Right cardiac atrium (tissue), 5 donors: ENCODE data around the gene MGRN1. TPM values are rescaled to one million over a fixed set of nuclear protein-coding genes. Genes with fewer than 3 reads are reported as not detected.

ENCODE experiments used
- ATAC-seq, 2 donors: fragments of 200-7000 bp; cut with Tn5 transposase; one replicate each; pipeline versions ENCODE4 v1.8.0 to v1.9.1; 2020; ENCODE audit warnings: moderate library complexity in 2 of 2, mild to moderate bottlenecking in 1 of 2
- DNase-seq, 3 donors: peaks; one replicate each; pipeline ENCODE4 v3.0.0-alpha.2; 2020
- H3K27ac ChIP-seq: one replicate; pipeline ENCODE4 v1.5.1; 2013; ENCODE audit warnings: mild to moderate bottlenecking, low read length, control low read depth, moderate library complexity
- H3K27me3 ChIP-seq: one replicate; pipeline ENCODE4 v1.6.1; 2013; ENCODE audit not compliant: control insufficient read depth, insufficient read depth
- H3K4me1 ChIP-seq: one replicate; pipeline ENCODE4 v1.6.1; 2013; ENCODE audit warnings: low read length; ENCODE audit not compliant: control insufficient read depth, insufficient read depth
- H3K4me3 ChIP-seq: one replicate; pipeline ENCODE4 v1.5.1; 2013; ENCODE audit warnings: low read length, control low read depth
- H3K9me3 ChIP-seq: one replicate; pipeline ENCODE4 v1.6.1; 2013; ENCODE audit warnings: low read length; ENCODE audit not compliant: control insufficient read depth
- WGBS: extraction: QIAGEN DNeasy Blood & Tissue Kit; methylation state at CpG from one replicate; pipeline ENCODE4 v1.1.7; 2013; 5-methylcytosine and 5-hydroxymethylcytosine counted together
- intact Hi-C, 4 donors: fragments of 100-400 bp; cut with DNase I; formaldehyde crosslinking; loops; one replicate each; pipeline versions ENCODE4 v1.11.0 to v1.14.0; 2022 to 2023
- polyA plus RNA-seq: library from polyadenylated mRNA; stranded (reverse); fragments of 200-250 nt; gene quantifications from one replicate; pipeline ENCODE4 v1.2.3, GENCODE V29; 2013
- total RNA-seq, 4 donors: library from RNA; stranded (reverse); fragmentation: NEBNext Ultra II Directional; extraction: Animal tissue kit (Norgen Biotek cat#: 25700); gene quantifications; one replicate each; pipeline ENCODE4 v1.2.1, GENCODE V29; 2021
- donor health status: healthy with polysubstance abuse.
- donor health status: DM: no; HTN: yes; CAD: no.
- donor health status: DM: no; HTN: no; CAD: no.
- donor health status: DM: no; HTN: yes; CAD: no; lungs with severe emphysema.
- donor health status: DM: yes; HTN: yes; CAD: no.

MGRN1 gene
- total and polyA plus RNA-seq, 5 donors = 22.0 to 49.9 (median 39.9) TPM

GRCh38 chr16:4664538-4665418 is 40.2 kb downstream of the MGRN1 start:
- ATAC-seq = peak; percentile 38 to 65
- intact Hi-C loops = no loop called here
- Histone ChIP-seq H3K27ac (no peak overlapping the region), H3K9me3 (no peaks in the 10 kb centered on the region), H3K4me3 (no peak overlapping the region), H3K27me3 (no peaks in the 10 kb centered on the region), H3K4me1 (peaks cover 9% of the 10 kb centered on the region)
- peak in 2 of 3 donors; percentile 52 to 73 for DNase-seq
- 63% methylated on average over 26 of the region's 26 CpGs for WGBS

GRCh38 chr16:4666537-4667202 is 42.0 kb downstream of the MGRN1 start:
- Histone ChIP-seq H3K4me3 (no peak overlapping the region), H3K9me3 (no peaks in the 10 kb centered on the region), H3K4me1 (peaks cover 3% of the 10 kb centered on the region), H3K27ac (no peak overlapping the region), H3K27me3 (no peaks in the 10 kb centered on the region)
- no peak for ATAC-seq
- DNase-seq = peak in 1 of 3 donors; percentile 37
- intact Hi-C loops = no loop called here
- 88% methylated on average over 20 of the region's 20 CpGs for WGBS

- DNase-seq (no peak), ATAC-seq (no peak)
- no peaks in the 10 kb centered on the region for H3K27me3 ChIP-seq
- peaks cover 3% of the 10 kb centered on the region for H3K4me1 ChIP-seq
- H3K27ac ChIP-seq = no peak overlapping the region
- H3K4me3 ChIP-seq = no peak overlapping the region
- 94% methylated on average over 20 of the region's 20 CpGs for WGBS
- intact Hi-C loops = no loop called here
- H3K9me3 ChIP-seq = no peaks in the 10 kb centered on the region
Measured at GRCh38 chr16:4667203-4667963, 42.8 kb downstream of the MGRN1 start.

- Histone ChIP-seq H3K27ac (no peak overlapping the region), H3K9me3 (no peaks in the 10 kb centered on the region), H3K27me3 (no peaks in the 10 kb centered on the region), H3K4me3 (no peak overlapping the region), H3K4me1 (peaks cover 3% of the 10 kb centered on the region)
- 95% methylated on average over 10 of the region's 10 CpGs for WGBS
- intact Hi-C loops = no loop called here
- DNase-seq (no peak), ATAC-seq (no peak)
Measured at GRCh38 chr16:4668313-4668960, 43.8 kb downstream of the MGRN1 start.

- H3K9me3 ChIP-seq = no peaks in the 10 kb centered on the region
- no peak overlapping the region for H3K4me3 ChIP-seq
- H3K4me1 ChIP-seq = no peaks in the 10 kb centered on the region
- no peak for ATAC-seq
- DNase-seq = peak in 1 of 3 donors; percentile 50
- H3K27me3 ChIP-seq = no peaks in the 10 kb centered on the region
- 87% methylated on average over 33 of the region's 33 CpGs for WGBS
- no peak overlapping the region for H3K27ac ChIP-seq
- intact Hi-C loops = no loop called here
Measured at GRCh38 chr16:4673387-4674046, 48.9 kb downstream of the MGRN1 start.

- no peak for ATAC-seq
- Histone ChIP-seq H3K4me1 (peaks cover 2% of the 10 kb centered on the region), H3K9me3 (no peaks in the 10 kb centered on the region), H3K27ac (no peak overlapping the region), H3K27me3 (no peaks in the 10 kb centered on the region), H3K4me3 (no peak overlapping the region)
- intact Hi-C loops = no loop called here
- WGBS = 98% methylated on average over 9 of the region's 9 CpGs
- DNase-seq = no peak
Measured at GRCh38 chr16:4674926-4675530, 50.4 kb downstream of the MGRN1 start.

- intact Hi-C loops = no loop called here
- WGBS = 76% methylated on average over 23 of the region's 23 CpGs
- Histone ChIP-seq H3K4me1 (peaks cover 2% of the 10 kb centered on the region), H3K4me3 (no peak overlapping the region), H3K27me3 (no peaks in the 10 kb centered on the region), H3K9me3 (no peaks in the 10 kb centered on the region), H3K27ac (peak overlapping the region; percentile 53)
- ATAC-seq = no peak
- DNase-seq = peak in 1 of 3 donors; percentile 63
Measured at GRCh38 chr16:4675864-4676786, 51.5 kb downstream of the MGRN1 start.

- Histone ChIP-seq H3K9me3 (no peaks in the 10 kb centered on the region), H3K4me1 (peaks cover 2% of the 10 kb centered on the region), H3K27ac (peak overlapping the region; percentile 56), H3K4me3 (no peak overlapping the region), H3K27me3 (no peaks in the 10 kb centered on the region)
- DNase-seq = peak; percentile 50 to 84 (median 83)
- WGBS = 64% methylated on average over 11 of the region's 11 CpGs
- peak; percentile 39 to 65 for ATAC-seq
- intact Hi-C loops = no loop called here
Measured at GRCh38 chr16:4676831-4677230, 52.2 kb downstream of the MGRN1 start.

GRCh38 chr16:4677390-4677789 is 52.8 kb downstream of the MGRN1 start:
- H3K27me3 ChIP-seq = no peaks in the 10 kb centered on the region
- H3K27ac ChIP-seq = peak overlapping the region; percentile 56
- 70% methylated on average over 17 of the region's 17 CpGs for WGBS
- no peaks in the 10 kb centered on the region for H3K9me3 ChIP-seq
- intact Hi-C loops = no loop called here
- DNase-seq (peak; percentile 63 to 89 (median 87)), ATAC-seq (peak; percentile 67 to 71)
- H3K4me3 ChIP-seq = no peak overlapping the region
- peaks cover 2% of the 10 kb centered on the region for H3K4me1 ChIP-seq
